ENCODE measurements around the gene COMT. TPM values are rescaled to one million over a fixed set of nuclear protein-coding genes. Genes with fewer than 3 reads are reported as not detected.

Gene COMT
- total RNA-seq, 2 experiments from 2014 or later: 92.8 to 97.1 TPM

DNA sequence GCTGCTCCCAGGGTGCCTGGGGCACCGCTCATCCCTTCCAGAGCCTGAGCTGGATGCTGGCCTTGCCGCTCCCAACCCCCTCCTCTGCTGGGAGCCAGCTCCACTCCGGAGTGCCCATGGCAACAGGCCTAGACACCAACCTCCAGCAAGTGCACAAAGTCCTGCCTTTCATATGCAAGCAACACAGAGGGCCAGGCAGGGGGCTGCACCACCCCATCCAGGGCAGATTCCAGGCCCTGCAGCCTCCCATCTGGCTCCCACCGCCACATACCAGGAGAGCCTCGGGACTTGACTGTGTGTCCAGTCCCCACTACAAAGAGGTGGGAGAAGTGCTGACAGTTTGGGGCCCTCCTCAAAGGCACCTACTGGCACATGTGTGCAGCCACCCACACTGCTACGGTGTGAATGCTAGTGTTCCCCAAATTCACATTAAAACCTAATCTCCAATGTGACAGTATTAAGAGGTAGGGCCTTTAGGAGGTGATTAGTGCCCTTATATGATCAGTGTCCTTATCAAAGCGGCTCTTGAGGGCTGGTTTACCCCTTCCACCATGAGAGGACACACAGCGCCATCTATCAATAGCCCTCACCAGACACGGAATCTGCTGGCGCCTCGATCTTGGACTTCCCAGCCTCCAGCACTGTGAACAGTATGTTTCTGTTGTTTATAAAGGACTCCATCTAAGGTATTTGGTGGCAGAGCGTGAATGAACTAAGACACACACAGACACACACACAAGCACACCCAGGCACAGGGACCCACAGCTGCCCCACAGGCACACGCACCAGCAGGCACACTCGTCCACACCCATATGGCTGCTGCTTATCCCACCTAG, 58.9 kb downstream of the COMT start:
- POLR2A ChIA-PET: no interaction called here
- CTCF ChIA-PET: no interaction called here

DNA sequence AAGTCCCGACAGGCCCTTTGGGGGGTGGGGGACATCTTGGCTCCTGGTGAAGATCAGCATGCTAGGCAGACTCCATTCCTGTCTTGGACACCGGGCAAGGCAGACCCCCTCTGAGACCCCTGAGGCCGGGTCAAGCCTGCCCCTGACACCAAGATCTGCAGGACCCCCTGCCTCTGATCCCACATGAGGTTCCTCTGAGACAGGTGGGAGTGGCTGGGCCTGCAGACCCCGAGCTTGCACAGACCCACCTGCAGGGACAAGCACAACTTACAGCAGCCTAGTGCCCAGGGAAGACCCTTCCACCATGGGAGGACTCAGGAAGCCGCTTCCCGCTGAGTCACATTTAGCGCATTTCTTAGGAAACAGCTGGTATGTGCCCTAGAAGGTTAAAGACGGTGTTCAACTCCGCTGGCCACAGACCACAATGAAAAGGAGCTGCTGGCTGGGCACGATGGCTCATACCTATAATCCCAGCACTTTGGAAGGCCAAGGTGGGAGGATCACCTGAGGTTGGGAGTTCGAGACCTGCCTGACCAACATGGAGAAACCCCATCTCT, 59.6 kb downstream of the COMT start:
- DNase-seq: no peak
- CTCF ChIA-PET: interaction anchor here (1.4 kb wide), 1 partner anchor 12 kb away, joined by 5 read pairs; no protein-coding TSS in a partner anchor

More for the DNA sequence above, 58.9 kb downstream of the COMT start:
- Mint-ChIP-seq H3K27ac (no peak overlapping the region), H3K4me3 (no peak overlapping the region), H3K9me3 (ENCODE audit: insufficient read depth) (peaks cover 17% of the 10 kb centered on the region), H3K27me3 (ENCODE audit: low read depth) (peaks cover 9% of the 10 kb centered on the region), H3K36me3 (ENCODE audit: low read depth) (peaks cover 4% of the 10 kb centered on the region), H3K4me1 (ENCODE audit: low read depth) (no peaks in the 10 kb centered on the region)
- DNase-seq (no peak), ATAC-seq (no peak)

DNA sequence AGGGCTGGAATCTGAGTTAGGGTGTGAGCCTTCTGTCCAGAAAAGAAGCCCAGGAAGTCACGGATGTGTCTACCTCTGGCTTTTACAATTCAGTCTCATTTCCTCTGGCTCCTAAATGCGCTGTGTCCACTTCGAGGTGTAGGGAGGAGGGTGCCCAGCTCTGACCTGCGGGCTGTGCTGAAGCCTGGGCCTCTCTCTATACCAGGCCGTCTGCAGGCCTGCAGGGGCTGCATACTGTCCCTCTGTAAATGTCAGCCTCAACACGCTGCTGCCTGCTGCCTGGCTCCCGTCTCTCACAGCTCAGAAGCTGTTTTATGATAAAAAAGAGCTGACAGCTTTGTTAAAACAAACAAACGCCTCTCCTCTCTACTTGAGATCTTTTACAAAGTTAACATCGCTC, 60.6 kb downstream of the COMT start:
- Mint-ChIP-seq H3K4me3 (no peak overlapping the region), H3K36me3 (ENCODE audit: low read depth) (peaks cover 4% of the 10 kb centered on the region), H3K4me1 (ENCODE audit: low read depth) (no peaks in the 10 kb centered on the region), H3K27me3 (ENCODE audit: low read depth) (peaks cover 9% of the 10 kb centered on the region), H3K27ac (no peak overlapping the region), H3K9me3 (ENCODE audit: insufficient read depth) (peaks cover 17% of the 10 kb centered on the region)
- ATAC-seq (no peak), DNase-seq (no peak)
- ChIA-PET POLR2A (no interaction called here), CTCF (interaction anchor here (1.4 kb wide), 1 partner anchor 11 kb away, joined by 5 read pairs; no protein-coding TSS in a partner anchor)

More for the DNA sequence above, 59.6 kb downstream of the COMT start:
- POLR2A ChIA-PET: no interaction called here
- Mint-ChIP-seq H3K27me3 (ENCODE audit: low read depth) (peaks cover 9% of the 10 kb centered on the region), H3K36me3 (ENCODE audit: low read depth) (peaks cover 4% of the 10 kb centered on the region), H3K27ac (no peak overlapping the region), H3K4me3 (no peak overlapping the region), H3K9me3 (ENCODE audit: insufficient read depth) (peaks cover 17% of the 10 kb centered on the region), H3K4me1 (ENCODE audit: low read depth) (no peaks in the 10 kb centered on the region)
- ATAC-seq: no peak

DNA sequence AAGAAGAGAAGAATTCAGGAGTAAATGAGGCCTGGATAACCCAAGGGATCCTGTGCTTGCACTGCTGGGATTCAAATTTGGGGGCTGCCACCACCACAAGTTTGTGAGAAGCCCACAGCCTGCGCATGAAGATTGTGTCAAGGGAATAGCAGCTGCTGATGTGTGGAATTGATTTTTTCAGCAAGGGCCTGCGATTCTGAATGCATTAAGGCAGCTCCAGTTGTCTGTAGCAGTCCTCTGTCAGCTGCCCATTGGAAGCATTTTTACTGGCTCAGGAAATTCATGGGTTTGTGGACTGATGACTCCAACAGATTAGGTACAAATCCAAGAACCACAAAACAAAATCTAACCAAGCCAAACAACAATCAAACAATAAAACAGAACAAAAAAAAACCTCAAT, 61.1 kb downstream of the COMT start:
- no peak for ATAC-seq
- Mint-ChIP-seq H3K4me1 (ENCODE audit: low read depth) (no peaks in the 10 kb centered on the region), H3K9me3 (ENCODE audit: insufficient read depth) (peaks cover 17% of the 10 kb centered on the region), H3K4me3 (no peak overlapping the region), H3K27ac (no peak overlapping the region), H3K36me3 (ENCODE audit: low read depth) (peaks cover 4% of the 10 kb centered on the region), H3K27me3 (ENCODE audit: low read depth) (peaks cover 9% of the 10 kb centered on the region)
- no peak for DNase-seq
- CTCF ChIA-PET: interaction anchor here (1.4 kb wide), 1 partner anchor 11 kb away, joined by 5 read pairs; no protein-coding TSS in a partner anchor
- POLR2A ChIA-PET: no interaction called here

DNA sequence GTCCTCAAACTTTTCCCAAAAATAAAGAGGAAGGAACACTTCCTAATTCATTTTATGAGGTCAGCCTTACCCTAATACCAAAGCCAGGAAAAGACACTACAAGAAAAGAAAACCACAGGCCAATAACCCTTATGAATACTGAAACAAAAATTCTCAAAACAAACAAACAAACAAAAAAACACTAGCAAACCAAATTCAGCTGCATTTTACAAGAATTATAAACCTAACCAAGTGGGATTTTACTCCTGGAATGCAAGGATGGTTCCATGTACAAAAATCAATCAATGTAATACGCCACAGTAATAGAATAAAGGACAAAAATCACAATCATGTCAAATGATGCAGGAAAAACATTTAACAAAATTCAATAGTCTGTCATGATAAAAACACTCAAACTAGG, 61.7 kb downstream of the COMT start:
- ChIA-PET POLR2A (interaction anchor here (0.5 kb wide), 1 partner anchor 56 kb away, joined by 4 read pairs; no protein-coding TSS in a partner anchor), CTCF (interaction anchor here (0.9 to 1.4 kb wide), 2 partner anchors 10 to 31 kb away, joined by 3 to 5 read pairs; no protein-coding TSS in a partner anchor)
- Mint-ChIP-seq H3K9me3 (ENCODE audit: insufficient read depth) (peaks cover 17% of the 10 kb centered on the region), H3K4me3 (no peak overlapping the region), H3K36me3 (ENCODE audit: low read depth) (peaks cover 4% of the 10 kb centered on the region), H3K27ac (no peak overlapping the region), H3K27me3 (ENCODE audit: low read depth) (peaks cover 9% of the 10 kb centered on the region), H3K4me1 (ENCODE audit: low read depth) (no peaks in the 10 kb centered on the region)
- no peak for DNase-seq
- no peak for ATAC-seq

DNA sequence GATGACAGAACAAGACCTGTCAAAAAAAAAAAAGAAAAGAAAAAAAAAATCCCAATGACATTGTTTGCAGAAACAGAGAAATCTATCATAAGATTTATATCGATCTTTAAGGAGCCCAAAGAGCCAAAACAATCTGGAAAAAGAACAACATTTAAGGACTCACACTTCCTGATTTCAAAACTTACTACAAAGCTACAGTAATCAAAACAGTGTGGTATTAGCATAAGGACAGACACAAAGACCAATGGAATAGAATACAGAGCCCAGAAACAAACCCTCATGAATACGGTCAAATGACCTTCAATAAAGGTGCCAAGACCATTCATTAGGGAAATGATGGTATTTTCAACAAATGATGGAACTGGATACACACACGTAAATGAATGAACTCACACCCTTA, 62.9 kb downstream of the COMT start:
- ChIA-PET CTCF (no interaction called here), POLR2A (no interaction called here)
- H3K4me3 Mint-ChIP-seq: no peak overlapping the region
- no peaks in the 10 kb centered on the region for H3K4me1 Mint-ChIP-seq (ENCODE audit: low read depth)
- DNase-seq (no peak), ATAC-seq (no peak)
- H3K27me3 Mint-ChIP-seq (ENCODE audit: low read depth): peaks cover 9% of the 10 kb centered on the region
- H3K9me3 Mint-ChIP-seq (ENCODE audit: insufficient read depth): peaks cover 17% of the 10 kb centered on the region
- peaks cover 4% of the 10 kb centered on the region for H3K36me3 Mint-ChIP-seq (ENCODE audit: low read depth)
- no peak overlapping the region for H3K27ac Mint-ChIP-seq

DNA sequence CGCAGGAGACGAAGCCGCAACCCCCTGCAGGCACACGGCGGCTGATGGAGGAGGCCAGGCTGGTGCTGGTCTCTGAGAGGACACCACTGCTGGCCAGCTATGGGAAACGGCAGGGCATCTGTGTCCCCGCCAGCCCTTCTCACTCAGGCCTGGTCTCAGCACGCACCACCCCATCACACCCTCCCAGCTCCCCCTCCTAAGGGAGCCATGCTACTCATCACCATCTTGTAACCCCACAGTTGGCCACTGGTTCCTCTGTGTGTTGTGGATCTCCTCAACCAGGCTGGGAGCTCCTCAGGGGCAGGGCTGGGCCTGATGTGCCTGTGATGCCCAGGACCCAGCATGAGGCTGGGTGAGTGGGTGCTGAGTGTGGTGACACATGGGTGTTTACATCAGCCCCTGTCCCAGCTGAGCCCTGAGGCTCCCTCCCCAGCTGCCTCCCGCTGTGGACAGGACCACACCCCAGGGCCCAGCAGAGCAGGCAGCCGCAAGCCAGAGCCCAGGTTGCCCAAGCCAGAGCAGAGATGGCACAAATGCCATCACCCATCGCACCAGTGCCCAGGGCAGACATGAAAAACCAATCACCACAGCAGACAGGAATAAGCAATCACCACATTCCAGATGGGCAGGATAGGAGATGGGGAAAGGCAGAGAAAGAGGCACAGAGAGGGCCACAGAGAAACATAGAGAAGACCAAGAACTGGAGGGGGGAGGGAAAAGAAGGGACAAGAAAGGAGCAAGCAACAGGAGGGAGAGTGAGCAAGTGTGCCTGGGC, 66.8 kb downstream of the COMT start:
- ATAC-seq (no peak), DNase-seq (no peak)
- POLR2A ChIA-PET: interaction anchor here (0.6 kb wide), 1 partner anchor 12 kb away, joined by 3 read pairs; no protein-coding TSS in a partner anchor
- Mint-ChIP-seq H3K4me3 (no peak overlapping the region), H3K27me3 (ENCODE audit: low read depth) (peaks cover 4% of the 10 kb centered on the region), H3K36me3 (ENCODE audit: low read depth) (peaks cover 4% of the 10 kb centered on the region), H3K27ac (no peak overlapping the region), H3K9me3 (ENCODE audit: insufficient read depth) (peaks cover 10% of the 10 kb centered on the region), H3K4me1 (ENCODE audit: low read depth) (peaks cover 5% of the 10 kb centered on the region)
- CTCF ChIA-PET: no interaction called here

DNA sequence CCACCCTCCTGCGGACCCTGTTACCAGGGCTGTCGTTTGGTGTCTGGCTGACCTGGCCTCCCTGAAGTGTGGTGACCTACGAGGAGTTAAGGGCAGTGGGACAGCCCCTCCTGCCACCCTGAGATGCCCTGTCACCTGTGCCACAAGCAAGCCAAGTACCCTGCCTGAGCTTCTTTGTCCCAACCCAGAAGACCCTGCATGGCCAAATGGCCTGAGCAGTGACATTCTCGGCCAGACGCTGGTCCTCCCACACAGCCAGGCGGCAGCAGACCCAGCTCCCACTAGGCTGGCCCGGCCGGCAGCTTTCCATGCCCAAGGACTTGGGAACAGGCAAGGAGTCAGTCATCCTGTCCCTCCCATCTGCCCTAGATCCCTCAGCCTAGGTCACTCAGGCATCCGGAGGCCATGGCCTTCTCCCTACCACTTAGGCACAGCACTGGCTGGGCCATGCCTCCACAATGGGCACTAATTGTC, 67.5 kb downstream of the COMT start:
- Mint-ChIP-seq H3K36me3 (ENCODE audit: low read depth) (no peaks in the 10 kb centered on the region), H3K27ac (no peak overlapping the region), H3K27me3 (ENCODE audit: low read depth) (no peaks in the 10 kb centered on the region), H3K4me3 (no peak overlapping the region), H3K9me3 (ENCODE audit: insufficient read depth) (peaks cover 3% of the 10 kb centered on the region), H3K4me1 (ENCODE audit: low read depth) (peaks cover 5% of the 10 kb centered on the region)
- ATAC-seq: no peak
- ChIA-PET CTCF (no interaction called here), POLR2A (no interaction called here)
- DNase-seq: no peak

DNA sequence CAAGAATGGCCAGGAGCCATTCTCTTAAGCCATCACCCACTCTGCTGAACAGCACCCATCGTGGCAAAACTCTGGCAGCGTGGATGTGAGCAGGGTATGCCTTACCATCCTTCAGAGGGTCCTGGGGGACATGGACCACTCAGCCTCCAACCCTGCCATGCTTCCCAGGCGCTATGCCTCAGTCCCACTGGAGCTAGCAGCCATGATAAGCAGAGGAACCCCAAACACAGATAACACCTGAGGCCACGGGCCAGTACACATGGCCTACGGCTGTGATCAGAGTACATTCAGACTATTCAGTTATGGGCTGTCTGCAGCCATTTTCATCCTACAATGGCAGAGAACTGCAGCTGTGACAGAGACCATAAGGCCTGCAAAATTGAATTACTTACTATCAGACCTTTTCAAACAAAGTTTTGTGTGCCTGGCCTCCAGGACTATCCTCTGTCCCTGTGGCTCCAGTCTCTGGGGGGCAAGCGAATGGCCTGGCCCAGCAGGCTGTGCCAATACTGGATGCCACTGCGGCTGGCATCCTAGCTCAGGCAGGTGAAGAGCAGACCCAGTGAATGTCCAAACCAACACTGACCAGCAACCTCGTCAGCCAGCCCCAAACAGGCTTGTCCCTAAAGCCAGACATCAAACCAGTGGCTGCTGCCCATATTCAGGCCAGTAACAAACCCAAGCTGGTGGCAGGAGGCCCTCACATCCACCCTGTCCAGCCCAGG, 68.2 kb downstream of the COMT start:
- H3K36me3 Mint-ChIP-seq (ENCODE audit: low read depth): no peaks in the 10 kb centered on the region
- POLR2A ChIA-PET: no interaction called here
- CTCF ChIA-PET: no interaction called here
- H3K4me3 Mint-ChIP-seq: no peak overlapping the region
- peaks cover 5% of the 10 kb centered on the region for H3K27me3 Mint-ChIP-seq (ENCODE audit: low read depth)
- H3K9me3 Mint-ChIP-seq (ENCODE audit: insufficient read depth): no peaks in the 10 kb centered on the region
- DNase-seq (no peak), ATAC-seq (no peak)
- H3K4me1 Mint-ChIP-seq (ENCODE audit: low read depth): peaks cover 5% of the 10 kb centered on the region
- no peak overlapping the region for H3K27ac Mint-ChIP-seq

DNA sequence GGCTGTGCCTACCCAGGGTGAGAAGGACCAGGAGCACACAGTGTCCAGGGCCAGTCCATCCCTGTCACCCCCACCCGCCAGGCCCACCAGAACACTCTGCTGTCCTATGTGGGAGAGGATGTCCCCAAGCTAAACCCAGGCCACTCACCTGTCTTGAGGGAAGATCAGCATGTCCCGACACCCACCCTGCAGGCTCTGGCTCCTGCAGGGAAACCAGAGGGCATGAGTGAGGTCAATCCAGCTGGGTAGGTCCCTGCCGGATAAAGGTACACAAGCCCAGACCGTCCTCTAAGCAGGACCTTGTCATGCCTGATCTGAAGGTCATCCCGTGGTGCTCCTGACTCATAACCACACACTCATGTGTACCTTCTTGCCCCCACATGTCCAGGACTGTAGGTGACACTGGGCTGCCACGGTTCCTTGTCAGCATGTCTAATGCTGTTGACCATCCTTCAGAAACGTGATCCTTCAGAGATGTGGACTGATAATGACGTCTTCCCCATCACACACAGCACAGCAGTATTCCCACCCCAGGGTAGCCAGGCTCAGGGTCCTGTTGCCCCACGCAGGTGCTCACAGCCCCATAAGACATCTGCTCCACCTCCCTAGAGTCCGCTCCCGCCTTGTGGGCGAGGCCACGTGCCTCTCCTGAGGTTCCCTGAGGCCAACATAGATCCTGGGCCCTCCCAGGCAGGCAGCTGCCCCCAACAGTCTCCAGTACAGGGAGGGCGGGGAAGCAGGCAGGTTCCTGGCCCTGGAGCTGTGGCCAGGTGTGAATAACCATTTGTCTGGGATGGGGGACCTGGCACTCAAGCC, 68.9 kb downstream of the COMT start:
- Mint-ChIP-seq H3K27ac (no peak overlapping the region), H3K4me1 (ENCODE audit: low read depth) (peaks cover 5% of the 10 kb centered on the region), H3K36me3 (ENCODE audit: low read depth) (no peaks in the 10 kb centered on the region), H3K27me3 (ENCODE audit: low read depth) (peaks cover 12% of the 10 kb centered on the region), H3K9me3 (ENCODE audit: insufficient read depth) (no peaks in the 10 kb centered on the region), H3K4me3 (no peak overlapping the region)
- ChIA-PET POLR2A (no interaction called here), CTCF (no interaction called here)
- ATAC-seq (no peak), DNase-seq (no peak)

Data from activated CD8-positive, alpha-beta T cell treated with anti-CD3 and anti-CD28 coated beads, Interleukin-2, amount 10 ng/mL, durations not matched to agents 7 days and 5 days (primary cell).